GM12873 (cell line): Measurements from ENCODE around the gene DDAH1.
A peak's percentile ranks its signal among the peaks of the same experiment; 100 is the strongest.

Source experiments
- TF ChIP-seq, protein P1 (sequence below): IDR thresholded peaks from 2 replicates; pipeline ENCODE4 v1.5.1; 2012; ENCODE audit warnings: low read depth, mild to moderate bottlenecking, moderate library complexity, low read length, control low read depth; ENCODE audit not compliant: insufficient read depth; ENCODE audit errors: missing control alignments

Gene DDAH1

DNA sequence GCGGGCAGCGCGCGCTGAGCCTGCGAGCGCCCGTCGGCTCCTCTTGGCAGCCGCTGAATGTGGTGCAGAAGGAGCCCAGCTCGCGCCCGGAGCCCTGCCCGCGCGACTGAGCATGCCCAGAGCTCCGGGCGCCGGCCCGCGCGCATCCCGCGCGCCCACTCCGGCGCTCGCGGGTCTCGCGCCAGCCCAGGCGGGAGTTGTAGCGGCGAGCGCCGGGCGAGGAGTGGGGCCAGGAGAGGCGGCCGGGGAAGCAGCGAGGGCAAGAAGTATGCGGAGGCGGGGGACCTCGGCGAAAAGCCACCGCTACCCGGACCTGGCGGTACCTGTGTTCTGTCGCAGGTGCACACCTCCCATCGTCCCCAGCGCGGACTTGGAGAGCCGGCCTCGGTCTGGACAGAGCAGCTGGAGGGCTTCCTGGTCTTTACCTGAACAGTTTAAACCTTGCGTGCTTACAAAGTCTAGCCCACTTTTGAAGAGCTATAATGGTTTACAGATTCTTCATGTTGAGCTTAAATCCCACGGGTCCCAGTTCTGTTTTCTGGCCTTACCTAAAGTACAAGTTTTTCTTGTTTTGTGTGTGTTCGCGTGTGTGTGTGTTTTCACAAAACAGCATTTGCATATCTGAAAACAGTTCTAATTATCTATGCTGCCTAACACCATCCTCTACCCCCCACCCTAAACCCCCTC is at the start of gene DDAH1:
DDAH1 (minus strand) TSS at position 61 of the 687 bp plus-strand sequence. CDS start 114 bp downstream, outside the sequence.
- TF ChIP-seq, protein P1, sequence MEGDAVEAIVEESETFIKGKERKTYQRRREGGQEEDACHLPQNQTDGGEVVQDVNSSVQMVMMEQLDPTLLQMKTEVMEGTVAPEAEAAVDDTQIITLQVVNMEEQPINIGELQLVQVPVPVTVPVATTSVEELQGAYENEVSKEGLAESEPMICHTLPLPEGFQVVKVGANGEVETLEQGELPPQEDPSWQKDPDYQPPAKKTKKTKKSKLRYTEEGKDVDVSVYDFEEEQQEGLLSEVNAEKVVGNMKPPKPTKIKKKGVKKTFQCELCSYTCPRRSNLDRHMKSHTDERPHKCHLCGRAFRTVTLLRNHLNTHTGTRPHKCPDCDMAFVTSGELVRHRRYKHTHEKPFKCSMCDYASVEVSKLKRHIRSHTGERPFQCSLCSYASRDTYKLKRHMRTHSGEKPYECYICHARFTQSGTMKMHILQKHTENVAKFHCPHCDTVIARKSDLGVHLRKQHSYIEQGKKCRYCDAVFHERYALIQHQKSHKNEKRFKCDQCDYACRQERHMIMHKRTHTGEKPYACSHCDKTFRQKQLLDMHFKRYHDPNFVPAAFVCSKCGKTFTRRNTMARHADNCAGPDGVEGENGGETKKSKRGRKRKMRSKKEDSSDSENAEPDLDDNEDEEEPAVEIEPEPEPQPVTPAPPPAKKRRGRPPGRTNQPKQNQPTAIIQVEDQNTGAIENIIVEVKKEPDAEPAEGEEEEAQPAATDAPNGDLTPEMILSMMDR, result no peak

- TF ChIP-seq, protein P1, result no peak
Observed at GRCh38 chr1:85504417-85504816, 39.5 kb upstream of the DDAH1 start.

- TF ChIP-seq, protein P1, result peak; percentile 44
Observed at GRCh38 chr1:85502625-85503083, 37.7 kb upstream of the DDAH1 start.

GRCh38 chr1:85502171-85502570 is 37.2 kb upstream of the DDAH1 start:
- TF ChIP-seq, protein P1, result no peak

DNA sequence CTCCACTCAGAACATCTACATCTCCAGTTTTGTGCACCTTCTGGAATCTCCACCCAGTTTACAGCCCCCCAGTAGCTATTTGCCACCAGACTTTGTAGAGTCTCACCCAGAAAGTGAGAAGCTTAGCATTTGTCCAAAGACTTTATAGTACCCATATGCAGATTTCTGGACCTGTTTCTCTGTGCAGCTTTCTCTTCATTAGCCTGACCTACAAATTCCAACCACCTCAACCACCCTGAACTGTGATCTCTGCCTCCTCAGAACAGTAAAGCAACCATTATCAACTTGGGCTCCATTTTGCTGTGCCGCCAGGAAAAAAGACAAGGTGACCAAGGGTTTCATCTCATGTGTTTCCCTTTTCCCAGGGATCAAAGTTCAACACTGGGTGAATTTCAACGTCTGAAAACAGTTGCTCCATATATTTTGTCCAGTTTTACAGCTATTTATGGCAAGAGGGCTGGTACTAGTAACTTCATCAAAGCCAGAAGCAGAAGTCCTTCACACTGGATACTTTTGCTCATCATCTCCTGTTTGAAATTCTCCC is 36.5 kb upstream of the DDAH1 start:
- TF ChIP-seq, protein P1, result no peak

DNA sequence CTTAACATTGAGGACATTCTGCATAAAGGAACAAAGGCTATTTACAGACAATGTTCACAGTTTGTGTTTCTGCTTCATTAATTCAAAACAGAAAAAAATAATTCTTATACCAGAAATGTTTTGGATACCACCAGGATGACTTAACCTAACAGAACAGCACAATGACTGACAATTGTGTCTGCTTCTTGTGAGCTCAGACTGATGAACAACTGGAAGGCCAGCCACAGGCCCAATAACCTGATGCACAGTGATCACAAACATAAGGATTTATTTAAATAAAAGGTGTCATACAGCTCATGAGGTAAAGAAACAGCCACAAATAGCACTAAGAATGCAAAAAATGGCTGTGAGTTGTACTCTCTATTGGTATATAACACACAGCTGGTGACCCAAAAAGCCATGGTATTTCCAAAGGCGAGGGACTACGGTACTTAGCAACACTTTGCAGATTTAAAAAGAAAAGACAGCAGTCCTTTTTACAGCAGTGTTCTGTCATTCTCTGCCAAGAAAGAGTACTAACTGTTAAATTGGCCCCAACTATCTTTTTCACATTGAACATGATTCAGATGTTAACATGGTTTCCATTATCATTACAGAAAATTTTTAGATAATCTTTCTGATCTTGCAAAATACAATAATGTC is 32.1 kb upstream of the DDAH1 start:
- TF ChIP-seq, protein P1, result no peak

DNA sequence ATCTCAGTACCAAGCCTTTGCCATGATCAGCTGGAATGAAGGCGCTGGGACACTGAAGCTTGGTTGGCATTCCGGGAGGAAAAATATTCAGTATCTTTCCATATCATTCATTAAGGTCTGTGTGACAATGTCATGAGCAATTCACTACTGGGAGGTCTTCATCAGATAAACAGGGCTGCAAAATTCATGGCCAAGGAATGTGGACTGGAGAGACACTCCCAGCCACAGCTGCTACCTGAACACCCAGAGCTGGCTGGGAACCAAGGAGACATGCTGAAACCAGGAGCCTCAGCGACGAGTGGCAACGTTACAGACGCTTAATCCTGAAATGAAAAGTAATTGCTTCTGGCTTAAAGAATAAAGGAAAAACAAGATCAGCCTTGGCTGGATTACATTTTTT is 30.6 kb upstream of the DDAH1 start:
- TF ChIP-seq, protein P1, result no peak
